Measurements from ENCODE around the gene REC8. TPM values are rescaled to one million over a fixed set of nuclear protein-coding genes. Genes with fewer than 3 reads are reported as not detected.
A peak's percentile ranks its signal among the peaks of the same experiment; 100 is the strongest.

REC8 gene
- total and polyA plus RNA-seq, 2 of the 13 experiments (the other 11 are each of a cell fraction or from before 2014, with no cell fraction given) = 3.4 to 14.7 TPM

GRCh38 chr14:24215495-24216344 is 43.8 kb downstream of the REC8 start, which contains the start of gene MDP1 (continued):
- TF ChIP-seq KIAA2018 (CRISPR knock-in tag; IDR thresholded peaks at IDR 0.05; ENCODE audit: borderline replicate concordance) = peak; percentile 81; the same call in 1 of the 2 replicates
- peak; percentile 90; the same call in 1 of the 2 replicates for TF ChIP-seq SP140L (CRISPR knock-in tag; IDR thresholded peaks at IDR 0.05; ENCODE audit: borderline replicate concordance)
- TF ChIP-seq DMAP1 (CRISPR knock-in tag; IDR thresholded peaks at IDR 0.05) = peak; percentile 98
- TF ChIP-seq ZNF329 (CRISPR knock-in tag; IDR thresholded peaks at IDR 0.05; ENCODE audit: low read depth) = peak; percentile 87
- TF ChIP-seq KAT2B (IDR thresholded peaks at IDR 0.05; ENCODE audit: borderline replicate concordance, low read depth, low read length) = no peak
- peak; percentile 67 for TF ChIP-seq HCFC1 (IDR thresholded peaks at IDR 0.05; ENCODE audit: low read depth, low read length)
- TF ChIP-seq SNAPC2 (CRISPR knock-in tag; IDR thresholded peaks at IDR 0.05) = peak; percentile 97
- TF ChIP-seq NBN (conservative IDR thresholded peaks at IDR 0.05) = no peak
- peak; percentile 100 for TF ChIP-seq MIER3 (CRISPR knock-in tag; IDR thresholded peaks at IDR 0.05; ENCODE audit: borderline replicate concordance)
- TF ChIP-seq CEBPG (CRISPR knock-in tag; IDR thresholded peaks at IDR 0.05) = peak; percentile 98
- TF ChIP-seq FOXP1 (IDR thresholded peaks at IDR 0.05) = no peak
- peak; percentile 66; the same call in 1 of the 2 replicates for TF ChIP-seq FOXP1 (CRISPR knock-in tag; IDR thresholded peaks at IDR 0.05)
- peak; percentile 99 for TF ChIP-seq HOXA3 (CRISPR knock-in tag; IDR thresholded peaks at IDR 0.05)
- TF ChIP-seq HNF1A (IDR thresholded peaks at IDR 0.05; ENCODE audit: low read depth) = peak; percentile 68
- peak; percentile 89 for TF ChIP-seq HNF1A (CRISPR knock-in tag; IDR thresholded peaks at IDR 0.05; ENCODE audit: borderline replicate concordance)
- TF ChIP-seq ZNF292 (CRISPR knock-in tag; IDR thresholded peaks at IDR 0.05; ENCODE audit: borderline replicate concordance, low read depth) = peak; percentile 96
- no peak; the same call in 1 of the 2 replicates for TF ChIP-seq NR1H2 (CRISPR knock-in tag; IDR thresholded peaks at IDR 0.05; ENCODE audit: borderline replicate concordance, low read depth)
- peak; percentile 84; the same call in 1 of the 2 replicates for TF ChIP-seq ZKSCAN5 (CRISPR knock-in tag; IDR thresholded peaks at IDR 0.05)
- no peak for TF ChIP-seq SUZ12 (IDR thresholded peaks at IDR 0.05; ENCODE audit: low read depth, low read length)
- no peak for TF ChIP-seq NR2F2 (IDR thresholded peaks at IDR 0.05; ENCODE audit: borderline replicate concordance, low read depth)

All from HepG2 (cell line).